ENCODE data around the gene COX6B1.

Gene COX6B1

GRCh38 chr19:35704218-35704617 lies 56.1 kb downstream of the COX6B1 start, which contains the start of gene ZBTB32:
ZBTB32 (plus strand) TSS chr19:35704558; CDS start chr19:35714627, 10,069 bp downstream.
- Histone ChIP-seq H3K27ac (ENCODE audit: low read length) (no peak within 1 kb of the TSS), H4K20me1 (ENCODE audit: insufficient read depth, low read length) (no peaks in the 10 kb centered on the region), H3K9me2 (replicated peaks; ENCODE audit: insufficient read depth, low read length) (no peaks in the 10 kb centered on the region), H2AFZ (ENCODE audit: low read length) (no peak within 1 kb of the TSS), H3K36me3 (replicated peaks; ENCODE audit: insufficient read depth, low read length) (no peaks in the 10 kb centered on the region), H3K4me1 (ENCODE audit: low read length) (no peaks in the 10 kb centered on the region), H3K9ac (ENCODE audit: low read length) (no peak within 1 kb of the TSS), H3K4me2 (ENCODE audit: low read depth, low read length) (no peak within 1 kb of the TSS), H3K9me3 (replicated peaks; ENCODE audit: insufficient read depth, low read length) (no peaks in the 10 kb centered on the region), H3K79me2 (ENCODE audit: low read length) (no peaks in the 10 kb centered on the region), H3K4me3 (ENCODE audit: low read length) (no peak within 1 kb of the TSS), H3K27me3 (replicated peaks; ENCODE audit: insufficient read depth, low read length) (peaks cover 28% of the 10 kb centered on the region), H3F3A (ENCODE audit: insufficient read depth, low read length) (no peaks in the 10 kb centered on the region)
- no peak for TF ChIP-seq EZH2 (optimal IDR thresholded peaks at IDR 0.05; ENCODE audit: low read depth, low read length)
- no peak for TF ChIP-seq EZH2phosphoT487 (IDR thresholded peaks at IDR 0.05; ENCODE audit: low read length)
- TF ChIP-seq CTCF (IDR thresholded peaks at IDR 0.05; ENCODE audit: low read length): no peak
- no peak for DNase-seq
